GM15510 (cell line): ENCODE data around the gene PLD6.

Experiments used
- POLR2A ChIP-seq: IDR thresholded peaks from 3 replicates; pipeline ENCODE4 v1.6.1; 2011; ENCODE audit warnings: borderline replicate concordance; ENCODE audit not compliant: insufficient read length; ENCODE audit errors: extremely low read depth

PLD6 gene

GRCh38 chr17:17231621-17232302 lies 25.6 kb upstream of the PLD6 start:
- TF ChIP-seq POLR2A, result no peak

DNA sequence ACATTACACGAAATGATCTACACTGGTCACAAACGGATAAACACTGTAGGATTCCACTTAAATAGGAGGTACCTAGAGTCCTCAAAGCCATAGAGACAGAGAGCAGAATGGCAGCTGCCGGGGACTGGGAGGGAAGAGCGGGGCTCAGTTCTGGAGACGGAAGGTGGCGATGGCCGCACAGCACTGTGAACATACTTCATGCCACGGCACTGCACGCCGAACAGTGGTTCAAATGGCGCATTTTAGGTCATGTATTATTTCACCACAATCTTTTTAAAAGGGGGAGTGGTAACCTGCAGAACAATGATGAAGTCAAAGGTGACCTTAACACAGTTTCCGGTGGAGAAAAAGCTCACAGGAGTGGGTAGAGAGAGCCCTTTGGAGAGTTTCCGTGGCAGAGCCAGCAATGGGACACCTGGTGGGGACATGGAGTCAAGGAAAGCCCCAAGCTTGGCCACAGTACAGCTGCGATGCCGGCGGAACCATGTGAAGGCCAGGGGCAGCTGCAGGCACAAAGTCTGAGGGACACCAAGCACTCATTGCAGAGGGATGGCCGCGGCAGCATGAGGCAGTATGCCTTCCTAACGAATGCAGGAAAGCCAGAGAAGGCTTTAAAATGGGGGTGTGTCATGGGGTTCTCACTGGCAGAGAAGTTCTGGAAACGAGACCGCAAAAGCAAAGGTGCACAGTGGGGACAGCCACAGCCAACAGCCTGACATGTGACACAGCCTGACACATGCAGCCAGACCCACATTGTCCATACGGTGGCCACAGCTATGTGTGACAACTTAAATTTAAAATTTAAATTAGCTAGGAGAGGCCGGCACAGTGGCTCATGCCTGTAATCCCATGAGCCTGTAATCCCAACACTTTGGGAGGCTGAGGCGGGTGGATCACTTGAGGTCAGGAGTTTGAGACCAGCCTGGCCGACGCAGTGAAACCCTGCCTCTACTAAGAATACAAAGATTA lies 23.6 kb upstream of the PLD6 start:
- TF ChIP-seq POLR2A, result no peak

DNA sequence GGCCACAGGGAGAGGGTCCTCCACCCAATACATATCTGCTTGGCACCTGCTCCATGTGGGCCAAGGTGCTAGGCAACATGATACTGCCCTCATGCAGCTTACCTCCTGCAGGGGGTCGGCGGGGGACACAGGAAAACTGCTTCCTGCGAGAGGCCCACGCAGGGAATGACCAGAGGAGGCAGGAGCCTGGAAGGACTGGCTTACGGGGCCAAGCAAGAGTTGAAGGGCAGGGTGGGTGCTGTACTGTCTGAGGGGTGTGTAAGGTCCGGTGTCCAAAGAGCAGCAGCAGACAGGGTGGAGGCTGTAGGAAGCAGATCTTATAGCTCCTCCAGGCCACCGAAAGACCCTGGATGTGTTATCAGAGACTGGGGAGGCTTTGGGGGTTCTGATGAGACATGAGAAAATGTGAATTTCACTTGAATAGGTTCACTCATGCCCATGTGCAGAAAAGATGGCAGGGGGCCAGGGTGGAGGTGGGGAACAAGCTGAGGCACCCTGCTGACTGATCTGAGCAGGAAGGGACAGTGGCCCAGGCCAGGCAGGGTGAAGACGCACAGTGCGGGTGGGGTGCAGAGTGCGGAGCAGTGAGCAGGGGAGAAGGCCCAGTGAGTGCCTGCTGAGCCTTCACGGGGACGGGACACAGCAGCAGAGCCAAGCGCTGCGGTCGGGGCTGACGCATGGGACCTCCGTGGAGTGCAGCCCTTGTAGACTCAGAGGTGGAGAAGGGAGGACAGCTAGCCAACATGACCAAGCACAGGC lies 22.6 kb upstream of the PLD6 start:
- no peak for TF ChIP-seq POLR2A

DNA sequence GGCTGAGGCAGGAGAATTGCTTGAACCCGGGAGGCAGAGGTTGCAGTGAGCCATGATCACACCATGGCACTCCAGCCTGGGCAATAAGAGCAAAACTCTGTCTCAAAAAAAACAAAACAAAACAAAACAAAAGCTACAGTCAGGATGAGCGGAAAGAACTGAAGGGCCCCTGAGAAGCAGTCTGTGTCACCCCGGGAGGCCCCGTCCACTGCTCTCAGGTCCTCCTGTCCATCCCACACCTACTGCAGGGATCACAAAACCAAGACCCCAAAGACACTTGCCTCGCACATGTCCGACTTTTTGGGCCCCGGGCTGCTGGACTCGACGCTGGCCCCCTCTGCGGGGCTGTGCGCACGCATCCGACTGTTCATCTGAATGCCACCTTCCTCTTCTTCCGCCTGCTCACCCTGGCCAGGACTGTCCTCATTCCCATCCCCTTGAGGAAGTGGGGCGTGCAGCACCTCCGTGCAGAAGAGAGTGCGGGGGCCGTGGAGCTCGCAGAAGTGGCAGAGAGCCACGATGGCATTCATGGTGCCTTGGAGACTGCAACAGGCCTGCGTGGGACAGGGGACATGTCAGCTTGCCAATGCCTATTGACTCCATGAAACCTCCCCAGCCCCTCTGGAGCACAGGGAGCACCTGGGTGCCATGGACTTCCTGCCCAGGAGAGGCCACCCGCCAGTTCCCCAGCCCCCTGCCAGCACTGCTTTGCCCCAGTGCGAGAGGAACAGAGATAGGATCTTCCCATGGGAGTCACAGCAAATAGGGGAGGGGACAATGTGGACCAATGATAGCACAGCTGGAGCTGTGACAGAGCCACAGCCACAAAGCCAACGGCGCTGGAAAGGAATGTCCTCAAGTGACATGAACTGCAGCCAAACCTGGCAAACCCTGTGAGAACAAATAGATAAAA lies 21.7 kb upstream of the PLD6 start:
- TF ChIP-seq POLR2A, result no peak

- no peak for TF ChIP-seq POLR2A
Measured at GRCh38 chr17:17226451-17227265, 20.5 kb upstream of the PLD6 start.

DNA sequence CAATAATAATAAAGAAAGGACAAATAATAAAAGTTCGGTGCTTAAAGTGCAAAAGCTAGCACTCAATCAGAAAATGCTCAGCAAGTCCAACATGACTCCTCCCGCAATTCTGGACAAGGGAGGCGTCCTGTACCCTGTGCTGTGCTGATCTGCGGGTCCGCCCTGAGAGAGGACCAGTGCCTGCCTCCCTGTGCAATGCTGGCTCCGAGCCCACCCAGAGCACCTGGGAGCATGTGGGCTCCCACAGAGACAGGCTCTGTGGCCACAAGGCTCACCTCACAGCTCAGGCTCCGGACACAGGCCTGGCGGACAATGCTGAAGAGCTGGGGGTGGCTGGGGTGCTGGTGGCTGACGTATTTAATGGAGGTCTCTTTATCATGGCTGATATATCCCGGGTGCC lies 19.8 kb upstream of the PLD6 start:
- TF ChIP-seq POLR2A, result no peak

DNA sequence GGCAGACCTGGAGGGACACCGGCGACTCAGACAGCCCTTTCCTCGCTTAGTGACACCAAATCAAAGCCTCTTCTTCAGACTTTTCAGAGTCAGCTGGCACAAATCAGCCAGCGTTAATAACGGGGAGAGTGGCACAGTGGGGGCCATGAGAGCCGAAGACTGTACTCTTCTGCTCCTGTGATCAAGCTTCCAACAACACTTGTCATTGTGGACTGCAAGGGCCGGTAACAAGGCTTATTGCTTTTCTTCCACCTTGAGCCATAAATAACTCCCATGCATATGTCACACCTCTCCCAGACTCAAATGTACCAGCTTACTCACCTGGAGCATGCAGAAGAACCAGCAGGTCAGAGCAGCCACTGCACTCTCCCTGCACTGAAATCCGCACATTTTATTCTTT lies 18.0 kb upstream of the PLD6 start:
- no peak for TF ChIP-seq POLR2A

DNA sequence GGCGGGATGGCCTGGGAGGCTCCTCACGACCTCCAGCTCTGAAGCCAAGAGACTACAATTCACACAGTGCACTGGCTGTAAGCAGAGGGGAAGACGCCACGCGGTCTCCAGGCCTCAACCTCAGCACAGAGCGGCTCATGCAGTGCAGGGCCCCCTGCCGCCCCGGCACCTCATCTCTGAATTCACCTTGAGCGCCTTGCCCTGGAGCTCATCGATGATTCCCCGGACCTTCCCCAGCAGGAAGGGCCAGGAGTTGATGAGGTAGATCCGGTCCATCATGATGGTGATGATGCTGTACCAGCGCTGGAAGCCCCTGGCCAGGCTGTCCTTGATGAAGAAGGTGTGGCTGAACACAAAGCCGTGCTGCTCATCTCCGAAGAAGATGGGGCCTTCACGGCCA lies 17.6 kb upstream of the PLD6 start:
- no peak for TF ChIP-seq POLR2A

DNA sequence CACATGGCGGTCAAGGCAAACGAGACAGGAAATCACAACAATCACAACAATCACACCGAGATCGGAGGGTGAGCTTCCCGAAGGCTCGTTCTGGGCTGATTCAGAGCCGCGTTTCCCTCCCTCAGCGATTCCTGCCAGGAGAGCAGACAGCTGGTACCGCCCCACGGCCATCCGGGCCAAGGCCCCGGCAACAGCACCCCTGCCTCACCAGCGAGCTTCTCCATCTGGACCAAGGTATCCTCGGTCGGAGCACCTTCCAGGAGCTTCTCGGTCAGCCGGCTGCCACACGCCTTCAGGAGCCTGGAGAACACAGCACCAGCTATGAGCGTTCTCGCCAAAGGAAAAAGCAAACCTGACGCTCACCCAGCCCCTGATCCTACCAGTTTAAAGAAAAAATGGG lies 15.2 kb upstream of the PLD6 start:
- TF ChIP-seq POLR2A, result no peak

GRCh38 chr17:17220529-17220928 lies 14.4 kb upstream of the PLD6 start:
- no peak for TF ChIP-seq POLR2A

GRCh38 chr17:17217995-17218394 lies 11.9 kb upstream of the PLD6 start:
- TF ChIP-seq POLR2A, result no peak

DNA sequence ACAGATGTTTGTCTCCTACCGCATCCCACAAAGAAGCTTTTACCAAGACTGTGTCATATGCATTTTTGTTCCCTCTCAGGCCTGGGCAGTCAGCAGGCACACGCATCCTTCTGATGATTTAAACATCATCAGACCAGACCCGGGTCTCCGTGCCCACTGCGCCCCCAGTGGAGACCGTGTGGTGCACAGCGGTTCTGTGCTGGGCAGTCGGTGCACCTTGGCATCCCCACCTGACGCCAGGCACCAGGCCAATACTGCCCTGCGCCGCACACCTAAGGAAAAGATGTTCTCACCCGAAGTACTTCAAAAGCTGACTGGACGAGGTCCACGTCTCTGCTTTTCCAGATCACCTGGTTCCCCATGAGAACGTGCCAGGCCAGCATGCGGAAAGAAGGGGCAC lies 10.6 kb upstream of the PLD6 start:
- no peak for TF ChIP-seq POLR2A

DNA sequence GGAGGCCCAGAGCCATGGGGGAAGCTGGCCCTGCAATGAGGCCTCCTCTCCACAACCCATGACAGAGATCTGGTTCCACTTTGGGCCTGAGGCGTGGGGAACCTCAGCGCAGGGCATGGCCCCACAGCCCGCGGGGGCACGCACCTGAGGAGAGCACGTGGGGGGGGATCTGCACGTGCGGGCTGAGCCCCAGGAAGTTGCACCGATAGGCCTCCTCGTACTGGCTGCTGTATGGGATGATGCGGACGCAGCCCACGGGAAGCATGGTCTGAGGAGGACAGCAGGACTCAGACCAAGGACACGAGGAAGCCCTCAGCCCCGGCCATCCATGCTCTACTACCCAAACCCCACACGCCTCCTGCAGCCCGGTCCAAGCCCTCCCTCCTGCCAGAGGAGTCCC lies 10.1 kb upstream of the PLD6 start:
- no peak for TF ChIP-seq POLR2A
